ENCODE data around the gene A4GALT.

The A4GALT gene

DNA sequence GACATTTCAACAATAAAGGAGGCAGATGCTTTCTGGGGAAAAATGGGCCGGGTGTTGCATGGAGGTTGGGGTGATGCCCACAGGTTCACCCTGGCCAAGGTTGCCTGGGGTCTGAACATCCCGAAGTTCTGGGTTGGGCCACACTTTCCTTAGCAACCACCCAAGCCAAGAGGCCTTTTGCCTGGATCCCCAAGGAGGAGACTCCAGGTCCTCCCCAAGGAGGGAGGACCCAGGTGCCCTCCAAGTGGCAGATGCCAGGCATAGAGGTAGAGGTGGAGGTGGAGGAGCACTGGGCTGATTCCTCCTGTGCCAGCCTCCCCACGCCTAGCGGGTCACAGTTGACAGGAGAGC is 72.7 kb downstream of the A4GALT start:
- DNase-seq (ENCODE audit: low read depth), result no peak

DNA sequence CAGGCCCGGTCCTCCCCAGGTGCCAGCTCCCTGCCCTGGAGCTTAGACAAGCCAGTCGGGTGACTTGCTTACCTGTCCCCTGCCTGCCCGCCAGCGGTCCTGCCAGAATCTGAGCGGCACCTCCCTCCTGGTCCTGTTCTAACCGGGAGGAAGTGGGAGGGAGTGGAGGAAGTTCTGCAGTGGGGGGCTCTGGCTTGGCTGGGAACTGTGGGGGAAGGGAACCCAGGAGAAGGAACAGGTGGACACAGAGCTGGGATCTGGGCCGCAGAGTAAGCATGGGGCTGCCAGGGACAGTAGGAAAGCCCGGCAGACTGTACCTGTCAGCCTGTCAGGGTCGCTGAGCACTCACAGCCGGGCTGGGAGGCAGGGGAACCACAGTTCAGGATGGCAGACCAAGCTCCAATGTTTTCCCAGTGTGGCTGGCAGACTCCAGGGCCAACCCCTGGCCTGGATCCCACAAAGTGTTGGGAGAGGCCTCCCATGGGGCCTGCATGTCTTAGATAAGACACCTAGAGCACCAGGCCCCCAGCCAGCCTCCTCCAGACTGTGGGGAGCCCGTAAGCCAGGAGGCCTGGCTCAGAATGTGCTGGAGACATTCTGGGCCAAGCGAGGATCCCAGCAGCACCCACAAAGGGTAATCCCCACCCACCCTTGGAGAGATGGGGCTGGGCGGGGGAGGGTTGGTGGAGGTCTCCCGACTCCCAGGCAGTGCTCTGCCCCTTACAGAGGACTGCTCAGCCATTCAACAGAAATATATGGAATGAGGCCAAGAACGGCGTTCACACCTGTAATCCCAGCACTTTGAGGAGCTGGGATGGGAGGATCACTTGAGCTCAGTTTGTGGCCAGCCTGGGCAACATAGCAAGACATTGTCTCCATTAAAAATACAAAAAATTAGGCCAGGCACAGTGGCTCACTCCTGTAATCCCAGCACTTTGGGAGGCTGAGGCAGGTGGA is 73.8 kb downstream of the A4GALT start:
- DNase-seq (ENCODE audit: low read depth), result no peak

DNA sequence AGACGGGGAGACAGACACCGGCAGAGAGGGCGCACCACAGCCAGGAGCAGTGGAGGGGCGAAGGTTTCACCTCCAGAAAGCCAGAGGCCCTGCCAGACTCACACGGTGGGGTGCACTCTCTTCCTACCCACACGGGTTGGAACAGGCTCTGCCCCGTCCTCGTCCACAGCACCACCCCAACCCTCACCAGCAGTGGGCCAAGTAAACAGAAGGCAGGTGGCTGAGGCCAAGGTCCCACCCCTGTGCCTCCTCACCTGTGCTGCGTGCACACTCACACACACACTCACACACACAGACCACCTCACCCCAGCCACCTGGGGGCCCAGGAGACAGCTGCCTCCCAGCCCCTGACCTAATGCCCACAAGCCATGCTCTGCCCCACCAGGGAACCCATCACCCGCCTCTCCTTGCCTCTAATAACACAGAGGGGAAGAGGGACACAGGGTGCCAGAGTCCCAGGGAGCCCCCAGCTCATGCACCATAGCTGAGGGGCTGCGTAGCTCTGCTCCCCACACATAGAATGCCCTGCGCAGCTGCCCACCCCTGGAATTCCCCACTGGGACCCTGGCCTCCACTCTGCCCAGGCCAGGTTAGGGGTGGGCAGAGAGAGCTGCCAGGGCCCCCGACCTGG is 74.6 kb downstream of the A4GALT start:
- no peak for DNase-seq (ENCODE audit: low read depth)

DNA sequence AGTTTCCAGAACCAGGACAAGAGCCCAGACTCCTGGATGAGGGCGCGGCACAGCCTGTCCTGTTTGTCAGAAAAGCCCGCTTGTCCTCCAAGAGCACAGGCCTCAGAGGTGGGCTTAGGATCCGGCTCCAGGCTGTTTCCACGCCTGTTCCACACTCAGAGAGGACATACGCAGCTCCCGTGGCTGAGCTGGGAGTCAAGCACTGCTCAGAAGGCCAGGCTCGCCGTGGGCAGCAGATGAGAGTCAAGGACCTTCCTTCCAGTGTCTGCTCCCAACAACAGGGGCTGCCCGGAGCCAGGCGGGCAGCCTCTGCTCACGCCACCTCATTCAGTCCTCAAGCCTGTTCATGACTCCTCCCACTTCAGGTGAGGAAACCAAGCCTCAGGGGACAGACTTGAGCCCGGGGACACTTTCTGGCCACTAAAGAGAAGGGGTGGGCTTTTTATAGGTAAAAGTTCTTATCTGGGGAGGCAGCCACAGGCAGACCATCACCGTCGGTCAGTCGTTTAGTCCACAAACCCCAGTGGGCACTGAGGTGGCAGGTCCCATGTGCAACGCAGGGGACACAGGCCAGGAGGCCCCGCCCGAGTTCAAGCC is 75.2 kb downstream of the A4GALT start:
- DNase-seq (ENCODE audit: low read depth), result no peak

DNA sequence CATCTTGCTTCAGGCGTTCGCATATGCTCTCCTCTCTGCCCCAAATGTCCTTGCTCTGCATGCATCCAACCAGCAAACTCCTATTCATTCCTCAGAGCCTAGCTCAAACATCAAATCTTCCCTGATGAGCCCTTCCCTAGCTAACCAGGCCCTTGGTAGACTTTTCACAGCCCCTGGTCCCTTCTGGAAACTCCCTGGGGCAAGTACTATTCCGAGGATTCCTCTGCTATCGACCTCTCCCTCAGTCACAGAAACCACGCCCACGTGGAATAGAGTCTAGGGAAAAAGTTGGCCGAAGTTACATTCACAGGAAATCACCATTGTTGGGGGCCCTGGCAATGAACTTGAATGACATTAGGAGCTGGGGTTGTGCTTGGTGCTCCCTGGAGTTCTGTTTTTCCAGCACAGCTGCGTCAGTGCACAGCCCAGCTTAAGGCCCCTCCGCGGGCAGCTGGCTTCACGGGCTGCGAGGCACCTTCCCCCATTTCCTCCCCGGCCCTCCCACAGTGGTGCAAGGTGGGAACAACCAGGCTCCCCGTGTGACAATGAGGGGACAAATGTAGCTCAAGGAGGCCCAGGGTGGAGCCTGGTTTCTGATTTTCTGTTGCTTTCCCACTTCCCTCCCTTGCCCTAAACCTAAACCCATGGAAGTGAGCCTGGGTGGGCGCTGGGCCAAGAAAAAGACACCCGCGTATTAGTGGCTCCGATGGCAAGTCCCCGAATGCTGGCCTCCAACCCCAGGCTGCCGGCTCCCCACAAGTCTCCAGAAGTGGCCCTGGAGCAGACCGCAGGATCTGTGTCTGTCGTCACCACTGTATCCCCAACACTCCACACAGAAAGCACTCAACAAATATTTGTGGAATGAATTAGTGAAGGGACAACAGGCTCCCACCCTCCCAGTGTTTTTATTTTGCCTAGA is 76.0 kb downstream of the A4GALT start:
- no peak for DNase-seq (ENCODE audit: low read depth)

DNA sequence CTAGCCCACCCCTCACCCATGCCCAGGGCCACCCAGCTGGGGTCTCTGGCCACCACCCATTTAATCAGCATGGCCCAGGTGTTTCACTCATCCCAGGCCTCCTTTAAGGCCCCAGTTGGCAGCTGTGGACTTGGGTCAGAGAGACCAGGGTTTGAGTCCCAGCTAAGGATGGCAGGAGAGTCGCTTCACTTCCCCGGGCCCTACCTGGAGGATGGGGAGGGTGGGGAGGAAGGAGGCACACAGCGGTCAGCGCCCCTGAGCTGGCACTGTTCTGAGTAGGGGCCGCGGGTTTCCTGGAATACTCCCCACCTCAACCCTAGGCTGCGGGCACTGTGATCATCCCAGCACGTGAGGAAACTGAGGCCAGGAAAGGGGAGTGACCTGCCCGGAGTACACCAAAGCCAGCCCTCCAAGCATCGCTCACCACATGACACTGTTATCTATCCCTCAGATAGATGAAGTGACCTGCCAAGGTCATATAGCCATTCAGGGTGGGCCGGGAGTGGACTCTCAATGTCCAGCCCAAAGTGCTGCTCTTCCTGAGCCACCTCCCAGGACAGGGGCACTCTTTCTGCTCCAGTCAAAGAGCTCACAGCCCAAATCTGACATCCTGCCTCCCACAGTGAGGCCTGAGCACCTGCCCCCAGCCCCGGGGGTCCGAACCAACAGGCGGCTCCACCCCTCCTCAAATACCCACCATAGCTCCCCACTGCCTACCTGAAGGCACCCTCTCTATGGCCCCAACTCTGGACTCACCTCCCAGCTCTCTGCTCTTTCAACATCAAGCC is 76.8 kb downstream of the A4GALT start:
- DNase-seq (ENCODE audit: low read depth), result no peak

DNA sequence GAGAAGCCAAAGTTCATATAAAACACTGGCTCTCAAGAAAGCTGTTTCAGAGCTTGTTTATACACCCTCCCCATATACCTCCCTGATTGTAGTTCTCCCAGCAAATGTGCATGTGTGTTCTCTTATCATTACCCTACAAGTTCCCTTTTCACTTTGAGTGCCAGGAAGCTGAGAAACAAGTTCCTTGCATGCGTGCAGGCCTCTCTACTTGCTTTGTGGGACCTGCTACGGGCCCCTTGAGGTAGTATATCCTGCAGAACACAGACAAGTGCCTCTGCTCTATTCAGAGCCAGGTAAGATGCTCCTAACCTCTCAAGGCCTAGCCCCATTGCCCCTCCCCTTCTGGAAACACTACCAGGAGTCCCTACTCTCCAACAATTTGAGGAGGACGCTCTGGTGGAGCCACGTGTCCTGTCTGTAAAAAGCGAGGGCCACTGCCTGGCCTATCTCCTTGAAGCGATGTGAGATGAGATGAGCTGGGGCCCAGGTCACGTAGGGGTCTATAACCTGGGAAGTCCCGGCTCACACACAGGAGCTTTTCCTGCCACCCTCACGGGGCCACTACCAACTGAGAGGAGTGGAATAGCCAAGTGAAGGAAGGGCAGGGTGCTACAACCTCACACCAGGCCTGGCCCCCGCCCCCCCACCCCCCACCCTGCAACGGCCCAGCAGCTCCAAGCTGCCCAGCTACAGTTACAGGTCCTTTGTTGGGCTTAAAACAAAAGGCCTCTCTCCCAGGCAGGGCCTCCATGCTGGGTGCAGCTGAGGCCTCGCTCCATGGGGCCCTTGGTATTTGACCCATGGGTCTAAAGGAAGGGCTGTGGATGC is 77.7 kb downstream of the A4GALT start:
- no peak for DNase-seq (ENCODE audit: low read depth)

Measured in stimulated activated CD8-positive, alpha-beta memory T cell treated with anti-CD3 and anti-CD28 coated beads, Interleukin-12 subunit alpha, Interleukin-12 subunit beta, amount 100 ng/mL, for 4 hours (primary cell).